Measurements from ENCODE around the gene F9.

DNA sequence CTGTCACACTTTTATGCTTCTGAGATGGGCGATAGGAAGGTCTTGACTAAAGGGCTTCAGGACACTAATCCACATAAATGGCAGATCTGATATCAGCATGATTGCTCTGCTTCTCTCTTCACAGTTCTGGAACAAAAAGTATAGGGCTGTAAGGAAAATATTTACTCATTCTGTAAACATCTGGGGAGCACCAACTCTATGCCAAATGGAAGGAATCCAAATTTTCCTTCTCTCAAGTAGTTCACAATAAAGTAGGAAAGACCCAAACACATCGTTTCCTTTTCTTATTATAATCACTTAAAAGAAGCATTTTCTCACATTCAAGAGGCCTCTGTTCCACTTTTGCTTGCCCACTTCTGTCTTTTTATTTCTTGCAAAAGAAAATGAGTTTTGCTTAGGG, 45.9 kb upstream of the F9 start:
- TF ChIP-seq POLR2A (IDR thresholded peaks at IDR 0.05): no peak
- TF ChIP-seq, protein P1, sequence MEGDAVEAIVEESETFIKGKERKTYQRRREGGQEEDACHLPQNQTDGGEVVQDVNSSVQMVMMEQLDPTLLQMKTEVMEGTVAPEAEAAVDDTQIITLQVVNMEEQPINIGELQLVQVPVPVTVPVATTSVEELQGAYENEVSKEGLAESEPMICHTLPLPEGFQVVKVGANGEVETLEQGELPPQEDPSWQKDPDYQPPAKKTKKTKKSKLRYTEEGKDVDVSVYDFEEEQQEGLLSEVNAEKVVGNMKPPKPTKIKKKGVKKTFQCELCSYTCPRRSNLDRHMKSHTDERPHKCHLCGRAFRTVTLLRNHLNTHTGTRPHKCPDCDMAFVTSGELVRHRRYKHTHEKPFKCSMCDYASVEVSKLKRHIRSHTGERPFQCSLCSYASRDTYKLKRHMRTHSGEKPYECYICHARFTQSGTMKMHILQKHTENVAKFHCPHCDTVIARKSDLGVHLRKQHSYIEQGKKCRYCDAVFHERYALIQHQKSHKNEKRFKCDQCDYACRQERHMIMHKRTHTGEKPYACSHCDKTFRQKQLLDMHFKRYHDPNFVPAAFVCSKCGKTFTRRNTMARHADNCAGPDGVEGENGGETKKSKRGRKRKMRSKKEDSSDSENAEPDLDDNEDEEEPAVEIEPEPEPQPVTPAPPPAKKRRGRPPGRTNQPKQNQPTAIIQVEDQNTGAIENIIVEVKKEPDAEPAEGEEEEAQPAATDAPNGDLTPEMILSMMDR (IDR thresholded peaks at IDR 0.05): no peak
- no peak for TF ChIP-seq POLR2AphosphoS5 (IDR thresholded peaks at IDR 0.05)
